GM23338 (cell line): Measurements from ENCODE around the gene MVB12B.

Source experiments
- CREB1 ChIP-seq: fragments of 250-450 bp; sonication (Bioruptor Pico); IDR thresholded peaks from 2 replicates; pipeline ENCODE4 v1.5.0; 2020; ENCODE audit warnings: low read depth, mild to moderate bottlenecking, moderate library complexity
- CTCF ChIP-seq, 2 experiments: fragments of 200-600 bp in 1 of 2; sonication (generic) in 1 of 2; conservative IDR thresholded peaks; 2 replicates each; pipeline versions ENCODE4 v1.5.1 to v1.6.1; 2016 to 2017; ENCODE audit warnings: antibody characterized with exemption in 2 of 2, low read depth in 2 of 2, mild to moderate bottlenecking in 2 of 2, moderate library complexity in 1 of 2
- ETS1 ChIP-seq: IDR thresholded peaks from 2 replicates; pipeline ENCODE4 v1.6.1; 2016; ENCODE audit warnings: antibody characterized with exemption
- EZH2 ChIP-seq: fragments of 200-600 bp; sonication (generic); IDR thresholded peaks from one replicate; pipeline ENCODE4 v1.8.0; 2017; ENCODE audit warnings: antibody characterized with exemption, mild to moderate bottlenecking, low read depth; ENCODE audit not compliant: unreplicated experiment
- EZH2phosphoT487 ChIP-seq: fragments of 200-600 bp; sonication (generic); IDR thresholded peaks from one replicate; pipeline ENCODE4 v1.8.1; 2018; ENCODE audit warnings: antibody characterized with exemption; ENCODE audit not compliant: unreplicated experiment
- NANOG ChIP-seq: IDR thresholded peaks from 2 replicates; pipeline ENCODE4 v1.6.1; 2016; ENCODE audit warnings: antibody characterized with exemption, borderline replicate concordance
- REST ChIP-seq: IDR thresholded peaks from one replicate; pipeline ENCODE4 v1.6.1; 2018; ENCODE audit warnings: antibody characterized with exemption; ENCODE audit not compliant: unreplicated experiment
- ZNF114 ChIP-seq: fragments of 250-450 bp; sonication (Bioruptor Pico); IDR thresholded peaks from 2 replicates; pipeline ENCODE4 v1.5.0; 2020; ENCODE audit warnings: mild to moderate bottlenecking, moderate library complexity

- TF ChIP-seq CTCF (conservative IDR thresholded peaks at IDR 0.05; ENCODE audit: low read depth in 2 of 2) (no peak), REST (no peak), CREB1 (CRISPR knock-in tag) (no peak), EZH2phosphoT487 (no peak), ETS1 (no peak), ZNF114 (no peak), NANOG (no peak), EZH2 (no peak)
Measured at GRCh38 chr9:126304971-126305320, 21.7 kb upstream of the MVB12B start.
